Heart left ventricle (tissue), 13 donors: ENCODE results near the gene TMEM213.

Experiments used
- POLR2A ChIP-seq, 2 donors: fragments of 450-650 bp; IDR thresholded peaks; one replicate each; pipeline ENCODE4 v1.6.1; 2017; ENCODE audit warnings: antibody characterized with exemption in 2 of 2, mild to moderate bottlenecking in 2 of 2, moderate library complexity in 2 of 2
- TF ChIP-seq, protein P1 (sequence below), 12 donors: fragments of 200-600 bp; sonication (generic) in 4 of 12; IDR thresholded peaks; one replicate each; pipeline versions ENCODE4 v1.5.0 to v1.8.0; 2018 to 2022; ENCODE audit warnings: antibody characterized with exemption in 12 of 12, mild to moderate bottlenecking in 5 of 12
- donor health status: ischemic (EF 13 %, LVEDD 7.1; RV severe dilation, severe dysfunction).
- donor health status: DM: no; HTN: yes; CAD: no.
- donor health status: DM: no; HTN: no; CAD: no.
- donor health status: ischemic (EF 25% LVEDD 6.9; RV normal size, moderate dysfunction).
- donor health status: ischemic (EF 25% LVEDD 5.7; RV mildly dilated, moderate dysfunction).
- donor health status: ischemic (EF 35%, LVEDD 5.7; RV mildly dilated, moderate dysfunction).
- donor health status: nonischemic (EF 11% LVEDD 7.7; RV severe dilation, severe dysfunction).
- donor health status: DM: yes; HTN: yes; CAD: no.
- donor health status: PGD.
- donor health status: ischemic (EF 29% LVEDD 5.4; RV normal size, mild dysfunction).
- donor health status: nonischemic (EF 23%, LVEDD 6.1; RV moderate dilation, normal function).

- TF ChIP-seq, protein P1, sequence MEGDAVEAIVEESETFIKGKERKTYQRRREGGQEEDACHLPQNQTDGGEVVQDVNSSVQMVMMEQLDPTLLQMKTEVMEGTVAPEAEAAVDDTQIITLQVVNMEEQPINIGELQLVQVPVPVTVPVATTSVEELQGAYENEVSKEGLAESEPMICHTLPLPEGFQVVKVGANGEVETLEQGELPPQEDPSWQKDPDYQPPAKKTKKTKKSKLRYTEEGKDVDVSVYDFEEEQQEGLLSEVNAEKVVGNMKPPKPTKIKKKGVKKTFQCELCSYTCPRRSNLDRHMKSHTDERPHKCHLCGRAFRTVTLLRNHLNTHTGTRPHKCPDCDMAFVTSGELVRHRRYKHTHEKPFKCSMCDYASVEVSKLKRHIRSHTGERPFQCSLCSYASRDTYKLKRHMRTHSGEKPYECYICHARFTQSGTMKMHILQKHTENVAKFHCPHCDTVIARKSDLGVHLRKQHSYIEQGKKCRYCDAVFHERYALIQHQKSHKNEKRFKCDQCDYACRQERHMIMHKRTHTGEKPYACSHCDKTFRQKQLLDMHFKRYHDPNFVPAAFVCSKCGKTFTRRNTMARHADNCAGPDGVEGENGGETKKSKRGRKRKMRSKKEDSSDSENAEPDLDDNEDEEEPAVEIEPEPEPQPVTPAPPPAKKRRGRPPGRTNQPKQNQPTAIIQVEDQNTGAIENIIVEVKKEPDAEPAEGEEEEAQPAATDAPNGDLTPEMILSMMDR (IDR thresholded peaks at IDR 0.05): no peak
- TF ChIP-seq POLR2A (IDR thresholded peaks at IDR 0.05): no peak
Observed at GRCh38 chr7:138887085-138887710, 89.4 kb downstream of the TMEM213 start.
